ENCODE measurements around the gene SPAG16.
A peak's percentile ranks its signal among the peaks of the same experiment; 100 is the strongest.

The SPAG16 gene

DNA sequence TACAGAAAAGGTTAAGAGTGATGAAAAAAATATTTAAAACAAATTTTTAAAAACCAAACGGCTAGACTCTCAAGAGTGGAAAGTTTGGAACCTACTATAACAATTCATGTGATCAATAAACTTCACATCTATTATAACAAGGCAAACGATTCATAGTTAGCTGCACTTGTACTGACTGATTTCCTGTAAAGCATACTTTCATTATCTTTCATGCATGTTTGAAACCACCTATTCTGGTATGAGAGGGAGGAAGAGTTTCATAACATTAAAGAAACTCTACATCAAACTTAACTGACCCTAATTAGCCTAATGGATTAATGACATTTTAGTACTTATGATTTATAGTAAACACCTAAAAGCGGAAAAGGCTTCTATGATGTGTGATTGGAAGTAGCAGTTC is 1082.9 kb downstream of the SPAG16 start:
- no peak for DNase-seq (ENCODE audit: low read depth, low spot score)

DNA sequence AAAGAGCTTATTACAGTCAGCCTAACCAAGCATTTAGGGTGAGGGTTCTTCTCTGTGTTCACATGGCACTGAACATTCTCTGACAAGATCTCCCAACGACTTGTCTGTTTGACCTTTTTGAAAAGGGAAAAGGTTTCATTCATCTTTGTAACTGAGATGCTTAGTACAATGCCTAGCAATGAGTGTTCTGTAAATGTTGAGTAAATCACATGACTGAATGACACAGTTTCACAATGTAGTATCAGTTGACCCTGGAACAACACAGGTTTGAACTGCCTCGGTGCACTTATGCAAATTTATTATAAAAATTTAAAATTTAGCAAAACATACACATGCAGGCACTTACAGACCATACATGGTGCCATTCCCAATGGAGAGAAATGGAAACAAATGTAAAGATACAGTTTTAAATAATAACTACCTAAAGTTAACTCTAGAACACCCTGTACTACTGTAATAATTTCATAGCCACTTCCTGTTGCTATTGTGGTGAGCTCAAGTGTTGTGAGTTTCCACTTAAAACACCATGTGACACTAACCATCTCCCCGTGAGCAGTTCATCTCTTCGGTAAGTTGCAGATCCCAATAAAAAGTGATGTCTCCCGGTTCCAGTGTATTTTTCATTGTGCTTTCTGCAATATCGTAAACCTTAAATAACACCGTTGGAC is 1092.5 kb downstream of the SPAG16 start:
- DNase-seq (ENCODE audit: low read depth, low spot score): no peak

- DNase-seq (ENCODE audit: low read depth, low spot score): peak; percentile 35
Measured at GRCh38 chr2:214377286-214377624, 1093.0 kb downstream of the SPAG16 start.

- DNase-seq (ENCODE audit: low read depth, low spot score): peak; percentile 59
Measured at GRCh38 chr2:214378455-214379103, 1094.3 kb downstream of the SPAG16 start.

DNA sequence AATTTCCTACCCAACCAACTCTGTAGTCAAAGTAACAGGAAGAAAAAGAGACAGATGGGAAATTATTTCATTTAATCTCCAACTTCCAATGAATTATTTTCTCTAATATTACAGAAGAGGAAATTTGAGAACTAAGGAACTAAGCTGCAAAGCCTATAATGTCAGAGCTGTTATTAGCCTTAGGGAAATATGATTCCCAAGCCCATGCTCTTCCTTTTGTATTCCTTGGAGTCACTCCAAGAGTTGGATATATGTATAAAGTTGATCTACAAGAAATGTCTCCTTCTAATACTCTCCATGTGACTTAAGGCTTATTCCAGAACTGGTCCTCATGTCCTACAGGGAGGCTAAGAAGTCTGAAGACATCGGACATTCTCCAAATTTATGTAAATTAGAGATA is 1095.0 kb downstream of the SPAG16 start:
- DNase-seq (ENCODE audit: low read depth, low spot score): no peak

GRCh38 chr2:214380681-214381080 is 1096.4 kb downstream of the SPAG16 start:
- DNase-seq (ENCODE audit: low read depth, low spot score): no peak

DNA sequence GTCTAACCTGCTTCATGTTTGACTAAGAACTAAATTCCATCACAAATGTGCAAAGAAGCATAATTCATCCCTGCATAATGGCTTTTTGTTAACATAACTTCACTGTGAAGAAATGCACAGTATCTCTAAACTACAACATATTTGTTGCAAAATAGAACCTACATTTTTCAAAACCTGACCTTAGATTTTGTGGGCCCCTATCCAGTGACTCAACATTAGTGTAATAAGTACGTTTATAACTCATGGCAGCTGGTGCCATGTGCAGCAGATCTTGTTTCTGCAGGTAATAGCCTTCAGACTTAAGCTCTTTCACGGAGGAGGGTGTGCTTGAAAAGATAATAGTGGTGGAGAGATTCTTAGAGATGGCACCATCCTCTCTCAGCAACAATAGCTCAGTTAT is 1098.0 kb downstream of the SPAG16 start:
- DNase-seq (ENCODE audit: low read depth, low spot score): no peak

DNA sequence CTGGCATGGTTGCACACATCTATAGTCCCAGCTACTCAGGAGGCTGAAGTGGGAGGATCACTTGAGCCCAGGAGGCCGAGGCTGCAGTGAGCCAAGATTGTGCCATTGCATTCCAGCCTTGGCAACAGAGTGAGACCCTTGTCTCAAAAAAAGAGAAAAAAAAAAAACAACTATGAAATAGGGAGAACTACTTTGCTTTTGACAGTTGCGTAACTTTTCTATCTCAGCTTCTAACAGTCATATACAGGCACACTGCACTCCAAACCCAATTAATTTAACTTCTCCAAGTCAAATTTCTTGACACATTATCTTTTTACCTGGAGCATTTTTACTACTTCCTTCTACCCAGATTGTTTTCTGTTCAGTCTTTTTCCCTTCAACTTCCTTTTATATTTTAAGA is 1102.5 kb downstream of the SPAG16 start:
- DNase-seq (ENCODE audit: low read depth, low spot score): no peak

GRCh38 chr2:214389334-214389733 is 1105.1 kb downstream of the SPAG16 start:
- no peak for DNase-seq (ENCODE audit: low read depth, low spot score)

DNA sequence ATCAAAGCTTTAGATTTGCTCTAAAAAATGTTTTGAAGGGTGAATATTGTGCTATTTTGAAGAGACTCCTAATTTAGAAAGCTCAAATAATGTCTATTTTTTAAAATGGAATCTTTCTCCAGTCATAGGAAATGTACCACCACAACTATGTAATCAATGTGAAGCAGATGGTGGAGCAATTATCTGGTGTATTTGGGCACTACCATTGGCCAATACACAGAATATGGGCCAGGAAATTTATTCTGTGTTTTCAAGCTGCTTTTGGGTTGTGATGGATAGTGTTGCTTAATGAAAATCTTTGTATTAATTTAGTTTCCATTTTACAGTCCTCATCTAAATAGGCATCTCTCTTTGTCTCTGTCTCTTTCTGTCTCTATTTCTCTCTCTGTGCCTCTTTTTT is 1109.5 kb downstream of the SPAG16 start:
- no peak for DNase-seq (ENCODE audit: low read depth, low spot score)

DNA sequence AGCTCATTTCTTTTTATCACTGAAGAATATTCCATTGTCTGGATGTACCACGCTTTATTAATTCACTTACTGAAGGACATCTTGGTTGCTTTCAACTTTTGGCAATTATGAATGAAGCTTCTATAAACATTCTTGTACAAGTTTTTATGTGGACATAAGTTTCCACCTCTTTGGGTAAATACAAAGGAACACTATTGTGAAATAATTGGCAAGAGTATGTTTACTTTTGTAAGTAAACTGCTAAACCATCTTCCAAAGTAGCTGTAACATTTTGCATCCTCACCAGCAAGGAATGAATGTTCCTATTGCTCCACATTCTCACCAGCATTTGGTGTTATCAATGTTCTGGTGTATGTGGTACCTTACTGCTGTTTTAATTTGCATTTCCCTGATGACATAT is 1110.8 kb downstream of the SPAG16 start:
- DNase-seq (ENCODE audit: low read depth, low spot score): no peak

DNA sequence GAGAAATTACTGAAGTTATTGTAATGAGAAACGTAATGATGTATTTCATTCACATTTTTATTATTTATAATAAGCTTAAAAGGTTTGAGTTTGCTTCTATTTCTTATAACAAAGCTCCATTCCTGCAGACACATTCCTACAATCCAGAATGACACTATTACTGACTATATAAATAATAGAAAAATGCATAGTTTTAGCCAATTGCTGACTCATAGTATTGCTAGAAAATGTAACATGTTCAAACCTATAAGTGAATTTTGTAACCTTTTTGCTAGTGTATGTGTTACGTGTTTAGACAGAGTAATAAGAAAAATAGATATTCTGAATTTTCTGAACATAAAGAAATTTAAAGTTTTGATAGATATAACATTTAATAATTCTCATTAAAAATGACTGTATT is 1117.3 kb downstream of the SPAG16 start:
- no peak for DNase-seq (ENCODE audit: low read depth, low spot score)

- DNase-seq (ENCODE audit: low read depth, low spot score): peak; percentile 16
Measured at GRCh38 chr2:214410128-214410775, 1126.0 kb downstream of the SPAG16 start.

- peak; percentile 95 for DNase-seq (ENCODE audit: low read depth, low spot score)
Measured at GRCh38 chr2:214410918-214411554, 1126.8 kb downstream of the SPAG16 start, which contains the start of gene VWC2L. VWC2L (plus strand) TSS chr2:214411054; CDS start chr2:214414194, 3,140 bp downstream.

DNA sequence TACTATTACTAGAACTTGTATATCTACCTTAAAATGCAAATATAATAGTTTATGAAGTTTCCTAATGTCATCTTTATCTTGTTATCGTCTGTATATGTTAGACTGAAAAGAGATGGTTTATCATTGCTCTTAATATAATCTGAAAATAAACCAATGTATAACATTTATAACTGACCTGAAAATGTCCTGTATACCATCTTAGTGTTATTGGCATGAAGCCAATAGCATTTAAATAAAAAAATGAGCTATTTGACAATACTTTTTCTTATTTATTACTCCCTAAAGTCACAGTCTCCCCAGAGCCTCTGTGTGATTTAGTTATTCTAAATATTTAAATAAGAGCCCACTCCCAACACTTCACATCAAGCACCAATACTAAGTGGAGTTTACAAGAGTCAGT is 1128.4 kb downstream of the SPAG16 start:
- no peak for DNase-seq (ENCODE audit: low read depth, low spot score)

DNA sequence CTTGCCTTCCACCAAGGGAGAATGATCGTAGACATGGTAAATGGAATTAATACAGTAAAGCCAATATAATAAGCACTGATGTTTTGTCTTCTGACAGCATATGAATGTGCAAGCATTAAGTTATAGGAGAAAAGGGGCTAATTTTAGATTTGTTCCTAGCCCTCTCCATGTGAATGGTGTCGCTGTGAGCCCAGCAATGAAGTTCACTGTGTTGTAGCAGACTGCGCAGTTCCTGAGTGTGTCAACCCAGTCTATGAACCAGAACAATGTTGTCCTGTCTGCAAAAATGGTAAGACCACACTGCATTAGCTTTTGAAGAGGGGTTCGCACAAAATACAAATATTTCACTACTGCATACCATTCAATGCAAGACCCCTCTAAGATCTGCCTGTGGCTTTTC is 1152.2 kb downstream of the SPAG16 start:
- DNase-seq (ENCODE audit: low read depth, low spot score): no peak

DNA sequence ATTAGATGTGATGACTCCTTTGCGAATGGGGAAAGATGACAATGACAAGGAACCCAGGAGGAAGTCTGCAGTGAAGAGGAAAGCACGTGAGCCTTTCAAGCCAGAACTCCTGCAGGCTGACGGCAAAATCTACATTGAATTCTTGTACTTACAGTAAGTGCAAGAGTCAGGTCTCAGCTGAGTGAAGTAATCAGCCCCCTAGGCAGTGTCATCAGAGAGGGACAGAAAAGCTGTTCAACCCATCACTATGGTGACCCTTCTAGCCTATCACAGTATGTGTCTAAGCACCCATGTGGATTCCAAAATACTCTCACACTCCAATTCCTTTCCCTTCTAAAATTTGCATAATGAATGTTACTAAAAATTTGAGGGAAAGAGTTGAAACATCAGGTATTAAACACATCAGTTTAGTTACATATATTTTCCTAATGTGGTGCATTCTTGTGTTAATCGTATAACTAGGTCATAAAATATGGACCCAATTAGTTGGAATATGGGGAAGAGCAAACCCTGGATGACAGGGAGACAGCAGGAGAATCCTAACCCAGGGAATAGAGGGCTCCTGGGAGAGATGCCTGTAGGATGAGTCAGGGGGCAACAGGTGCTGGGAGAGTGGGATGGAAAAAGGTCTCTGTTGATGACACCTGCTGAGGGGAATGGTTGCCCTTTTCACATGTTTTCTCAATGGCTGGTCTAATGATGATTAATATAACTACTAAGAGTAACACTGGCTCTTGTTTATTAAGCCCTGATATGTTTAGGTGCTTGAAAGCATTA is 1166.0 kb downstream of the SPAG16 start:
- no peak for DNase-seq (ENCODE audit: low read depth, low spot score)

DNA sequence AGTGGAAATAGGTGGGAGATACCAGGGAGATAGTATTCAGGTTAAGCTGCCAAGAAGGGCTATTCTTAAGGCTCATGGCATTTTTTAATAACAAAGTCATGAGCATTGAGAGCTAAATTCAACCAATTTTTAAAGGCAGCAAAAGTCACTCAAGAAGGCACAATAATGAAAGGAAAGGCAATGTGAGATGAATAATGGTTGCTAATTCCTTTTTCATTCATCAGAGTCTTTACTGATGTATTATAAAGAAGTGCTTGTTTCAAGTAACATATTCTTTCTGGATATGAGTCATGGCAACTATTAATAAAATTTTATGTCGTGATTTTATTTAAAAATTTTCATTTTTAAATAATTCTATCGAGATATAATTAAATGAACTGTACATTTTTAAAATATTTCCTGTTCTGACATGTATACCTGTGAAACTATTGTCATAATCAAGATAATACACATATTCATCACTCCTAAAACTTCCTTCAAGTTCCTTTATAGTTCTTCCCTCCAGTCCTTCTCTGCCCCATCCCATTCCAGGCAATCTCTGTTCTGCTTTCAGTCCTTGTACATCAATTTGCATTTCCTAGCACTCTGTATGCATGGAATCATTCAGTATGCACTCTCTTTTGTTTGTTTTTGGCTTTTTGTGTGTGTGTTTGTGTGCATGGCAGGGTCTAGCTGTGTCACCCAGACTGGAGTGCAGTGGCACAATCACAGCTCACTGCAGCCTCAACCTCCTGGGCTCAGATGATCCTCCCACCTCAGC is 1167.4 kb downstream of the SPAG16 start:
- DNase-seq (ENCODE audit: low read depth, low spot score): no peak
